Measurements from ENCODE around the gene MTHFD1L.

MTHFD1L gene

DNA sequence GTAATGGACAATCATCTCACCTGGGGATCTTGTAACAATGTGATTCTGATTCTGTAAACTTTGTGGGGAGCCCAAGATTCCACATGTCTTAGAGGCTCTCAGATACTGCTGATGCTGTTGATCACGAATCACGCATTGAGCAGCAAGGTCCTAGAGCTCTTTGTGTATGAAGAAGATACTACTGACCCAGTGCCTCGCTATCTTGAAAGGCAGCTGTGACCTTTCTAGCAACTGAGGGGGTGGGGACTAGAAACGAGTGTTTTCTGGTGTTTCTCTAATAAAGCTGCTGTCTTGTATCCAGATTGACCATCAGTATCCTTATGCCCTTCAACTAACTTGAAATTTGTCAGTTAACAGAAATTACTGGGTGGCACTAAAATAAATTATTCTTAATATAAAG lies 142.9 kb downstream of the MTHFD1L start:
- no peak for DNase-seq
- H3K27ac ChIP-seq: no peak overlapping the region

DNA sequence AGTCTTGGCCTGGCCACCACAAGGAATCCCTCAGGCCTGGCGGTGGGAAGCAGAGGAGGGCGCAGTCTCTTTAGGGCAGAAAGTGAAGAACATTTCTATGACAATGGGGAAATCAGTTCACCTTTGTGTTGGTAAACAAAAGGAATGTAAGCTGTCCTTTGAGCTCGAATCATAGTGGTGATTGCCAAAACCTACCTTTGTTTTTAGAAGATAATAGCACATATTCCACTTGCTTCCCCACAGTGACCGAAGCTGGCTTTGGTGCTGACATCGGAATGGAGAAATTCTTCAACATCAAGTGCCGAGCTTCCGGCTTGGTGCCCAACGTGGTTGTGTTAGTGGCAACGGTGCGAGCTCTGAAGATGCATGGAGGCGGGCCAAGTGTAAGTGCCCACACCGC lies 144.1 kb downstream of the MTHFD1L start:
- Histone ChIP-seq H3K27ac (no peak overlapping the region), H3K4me3 (ENCODE audit: low read depth, low read length) (no peak overlapping the region), H3K36me3 (no peaks in the 10 kb centered on the region; the same call in 1 of the 2 replicates), H3K27me3 (ENCODE audit: insufficient read depth, low read depth, severe bottlenecking) (no peaks in the 10 kb centered on the region), H3K9me3 (ENCODE audit: severe bottlenecking) (no peaks in the 10 kb centered on the region)
- TF ChIP-seq, protein P1, sequence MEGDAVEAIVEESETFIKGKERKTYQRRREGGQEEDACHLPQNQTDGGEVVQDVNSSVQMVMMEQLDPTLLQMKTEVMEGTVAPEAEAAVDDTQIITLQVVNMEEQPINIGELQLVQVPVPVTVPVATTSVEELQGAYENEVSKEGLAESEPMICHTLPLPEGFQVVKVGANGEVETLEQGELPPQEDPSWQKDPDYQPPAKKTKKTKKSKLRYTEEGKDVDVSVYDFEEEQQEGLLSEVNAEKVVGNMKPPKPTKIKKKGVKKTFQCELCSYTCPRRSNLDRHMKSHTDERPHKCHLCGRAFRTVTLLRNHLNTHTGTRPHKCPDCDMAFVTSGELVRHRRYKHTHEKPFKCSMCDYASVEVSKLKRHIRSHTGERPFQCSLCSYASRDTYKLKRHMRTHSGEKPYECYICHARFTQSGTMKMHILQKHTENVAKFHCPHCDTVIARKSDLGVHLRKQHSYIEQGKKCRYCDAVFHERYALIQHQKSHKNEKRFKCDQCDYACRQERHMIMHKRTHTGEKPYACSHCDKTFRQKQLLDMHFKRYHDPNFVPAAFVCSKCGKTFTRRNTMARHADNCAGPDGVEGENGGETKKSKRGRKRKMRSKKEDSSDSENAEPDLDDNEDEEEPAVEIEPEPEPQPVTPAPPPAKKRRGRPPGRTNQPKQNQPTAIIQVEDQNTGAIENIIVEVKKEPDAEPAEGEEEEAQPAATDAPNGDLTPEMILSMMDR (IDR thresholded peaks at IDR 0.05; ENCODE audit: low read depth, low read length): no peak
- DNase-seq: no peak

More for the DNA sequence above, 142.9 kb downstream of the MTHFD1L start:
- no peak overlapping the region for H3K4me3 ChIP-seq (ENCODE audit: low read depth, low read length)
- TF ChIP-seq, protein P1 (IDR thresholded peaks at IDR 0.05; ENCODE audit: low read depth, low read length): no peak
- H3K36me3 ChIP-seq: no peaks in the 10 kb centered on the region
- no peaks in the 10 kb centered on the region for H3K9me3 ChIP-seq (ENCODE audit: severe bottlenecking)
- H3K27me3 ChIP-seq (ENCODE audit: insufficient read depth, low read depth, severe bottlenecking): no peaks in the 10 kb centered on the region

- no peaks in the 10 kb centered on the region; the same call in 1 of the 2 replicates for H3K36me3 ChIP-seq
- TF ChIP-seq, protein P1 (IDR thresholded peaks at IDR 0.05; ENCODE audit: low read depth, low read length): no peak
- no peaks in the 10 kb centered on the region for H3K27me3 ChIP-seq (ENCODE audit: insufficient read depth, low read depth, severe bottlenecking)
- H3K27ac ChIP-seq: no peak overlapping the region
- no peak for DNase-seq
- no peak overlapping the region for H3K4me3 ChIP-seq (ENCODE audit: low read depth, low read length)
- no peaks in the 10 kb centered on the region for H3K9me3 ChIP-seq (ENCODE audit: severe bottlenecking)
These were observed 144.6 kb downstream of the MTHFD1L start for GRCh38 chr6:151010071-151010470.

DNA sequence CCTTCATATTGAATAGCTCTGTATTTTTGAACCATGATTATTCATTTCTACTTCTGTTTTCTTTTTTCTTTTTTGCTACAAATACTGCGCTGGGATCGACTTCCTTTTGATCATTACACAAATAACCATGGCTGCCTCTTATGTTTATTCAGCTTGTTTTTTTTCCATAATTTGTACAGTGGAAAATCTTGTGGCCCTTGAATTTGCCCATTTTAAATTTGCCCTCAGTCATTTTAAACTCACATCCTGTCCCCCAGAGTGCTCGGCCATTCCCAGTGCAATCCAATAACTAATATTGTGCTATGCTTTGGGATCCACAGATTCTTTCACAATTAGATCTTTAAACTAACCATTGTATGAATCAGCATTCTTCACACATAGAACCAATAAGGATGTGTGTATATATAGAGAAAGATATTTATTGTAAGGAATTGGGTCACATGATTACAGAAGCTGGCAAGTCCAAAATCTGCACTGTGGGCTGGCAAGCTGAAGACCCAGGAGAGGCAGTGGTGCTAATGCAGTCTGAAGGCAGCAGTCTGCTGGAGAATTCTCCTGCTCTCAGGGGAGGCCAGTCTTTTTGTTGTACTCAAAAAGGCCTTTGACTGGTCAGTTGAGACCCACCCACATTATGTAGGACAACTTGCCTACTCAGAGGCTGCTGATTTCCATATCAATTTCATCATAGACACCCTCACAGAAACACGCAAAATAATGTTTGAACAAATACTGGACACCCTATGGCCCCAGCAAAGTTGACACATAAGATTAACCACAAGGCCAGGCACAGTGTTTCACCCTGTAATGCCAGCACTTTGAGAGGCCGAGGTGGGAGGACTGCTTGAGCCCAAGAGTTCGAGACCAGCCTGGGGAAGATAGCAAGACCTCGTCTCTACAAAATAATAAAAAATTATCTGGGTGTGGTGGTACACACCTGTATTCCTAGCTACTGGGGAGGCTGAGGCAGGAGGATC lies 147.1 kb downstream of the MTHFD1L start:
- H3K27ac ChIP-seq: no peak overlapping the region
- DNase-seq: no peak

DNA sequence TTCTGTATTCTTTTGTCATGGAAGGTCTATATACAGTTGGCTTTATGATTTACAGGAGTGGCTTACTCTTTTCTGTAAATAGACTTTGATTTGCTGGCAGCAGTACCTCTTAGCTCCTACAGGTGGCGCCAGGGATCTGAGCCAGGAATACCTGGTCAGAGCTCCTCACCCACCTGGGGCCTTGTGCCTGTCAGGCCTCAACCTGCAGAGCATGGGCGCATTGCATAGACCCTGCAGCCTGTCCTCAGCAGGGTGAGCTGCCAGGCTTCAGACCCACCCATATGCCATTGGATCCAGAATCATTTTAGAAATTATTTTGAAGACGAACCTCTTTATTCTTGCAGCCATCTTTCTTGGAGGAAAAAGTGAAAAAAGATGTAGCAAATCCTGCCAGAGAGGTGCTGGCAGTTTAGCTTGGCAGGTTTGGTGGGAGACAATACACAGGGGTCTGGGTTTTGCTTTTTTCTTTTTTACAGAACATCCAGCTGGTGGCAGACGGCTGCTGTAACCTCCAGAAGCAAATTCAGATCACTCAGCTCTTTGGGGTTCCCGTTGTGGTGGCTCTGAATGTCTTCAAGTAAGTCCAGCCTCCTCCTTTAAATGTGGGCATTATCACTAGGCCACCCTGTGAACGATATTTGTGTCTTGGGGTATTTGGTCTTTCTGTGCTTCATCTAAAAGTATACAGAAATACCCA lies 149.1 kb downstream of the MTHFD1L start:
- Histone ChIP-seq H3K4me3 (ENCODE audit: low read depth, low read length) (no peak overlapping the region), H3K9me3 (ENCODE audit: severe bottlenecking) (no peaks in the 10 kb centered on the region), H3K36me3 (peaks cover 7% of the 10 kb centered on the region), H3K27ac (no peak overlapping the region), H3K27me3 (ENCODE audit: insufficient read depth, low read depth, severe bottlenecking) (no peaks in the 10 kb centered on the region)
- TF ChIP-seq, protein P1 (IDR thresholded peaks at IDR 0.05; ENCODE audit: low read depth, low read length): peak; percentile 90
- DNase-seq: peak; percentile 75

More for the DNA sequence above, 147.1 kb downstream of the MTHFD1L start:
- no peak overlapping the region for H3K4me3 ChIP-seq (ENCODE audit: low read depth, low read length)
- no peaks in the 10 kb centered on the region for H3K27me3 ChIP-seq (ENCODE audit: insufficient read depth, low read depth, severe bottlenecking)
- H3K9me3 ChIP-seq (ENCODE audit: severe bottlenecking): no peaks in the 10 kb centered on the region
- TF ChIP-seq, protein P1 (IDR thresholded peaks at IDR 0.05; ENCODE audit: low read depth, low read length): no peak
- peaks cover 5% of the 10 kb centered on the region for H3K36me3 ChIP-seq

All from WERI-Rb-1 (cell line).